ENCODE results near the gene RBMS3. TPM values are rescaled to one million over a fixed set of nuclear protein-coding genes. Genes with fewer than 3 reads are reported as not detected.

The RBMS3 gene
- total and polyA plus RNA-seq, 2 of the 8 experiments (the other 6 are each of a cell fraction or from before 2014, with no cell fraction given), result 3.7 to 6.9 TPM

GRCh38 chr3:29335438-29335837 lies 54.6 kb downstream of the RBMS3 start:
- Histone ChIP-seq H3K4me3 (ENCODE audit: extremely low read depth in 1 of 4, insufficient read depth in 2 of 4, low read depth in 3 of 4, low read length in 4 of 4) (no peak overlapping the region), H2BK20ac (ENCODE audit: low read length) (no peak overlapping the region), H3K4me2 (ENCODE audit: insufficient read depth in 1 of 2, low read depth in 2 of 2, low read length in 2 of 2) (no peak overlapping the region), H3K4me1 (replicated peaks in 1 of 4; ENCODE audit: control insufficient read depth in 3 of 4, insufficient read depth in 4 of 4, low read length in 3 of 4) (peaks cover 0 to 4% (median 1%) of the 10 kb centered on the region in 4 experiments; a peak in 2 of 7 replicates), H3K27ac (ENCODE audit: low read depth, low read length) (no peak overlapping the region), H3K27me3 (replicated peaks in 1 of 4; ENCODE audit: control insufficient read depth in 3 of 4, extremely low read depth in 1 of 4, insufficient read depth in 3 of 4, low read length in 3 of 4) (no peaks in the 10 kb centered on the region), H4K5ac (ENCODE audit: insufficient read length, low read depth, low read length) (no peak overlapping the region), H3K9ac (replicated peaks in 1 of 4; ENCODE audit: extremely low read depth in 1 of 4, low read depth in 3 of 4, low read length in 3 of 4) (no peak overlapping the region), H3K23ac (ENCODE audit: insufficient read length) (no peak overlapping the region), H3K9me3 (ENCODE audit: insufficient read depth in 2 of 2, low read depth in 1 of 2, low read length in 1 of 2) (no peaks in the 10 kb centered on the region), H2AK5ac (ENCODE audit: low read depth, low read length) (no peak overlapping the region), H4K91ac (replicated peaks; ENCODE audit: insufficient read length, low read length) (no peak overlapping the region), H3K79me1 (ENCODE audit: low read depth, low read length) (no peaks in the 10 kb centered on the region), H3K23me2 (ENCODE audit: low read depth, low read length) (no peaks in the 10 kb centered on the region), H3K36me3 (ENCODE audit: control insufficient read depth in 2 of 4, insufficient read depth in 4 of 4, low read length in 3 of 4) (no peaks in the 10 kb centered on the region), H3K4ac (replicated peaks; ENCODE audit: insufficient read length, low read depth, low read length) (no peak overlapping the region), H2BK15ac (ENCODE audit: low read length) (no peak overlapping the region), H3K79me2 (ENCODE audit: control insufficient read depth in 1 of 2, insufficient read depth in 2 of 2, low read length in 2 of 2) (no peaks in the 10 kb centered on the region), H4K20me1 (replicated peaks in 1 of 2; ENCODE audit: control insufficient read depth in 1 of 2, insufficient read depth in 2 of 2, low read length in 2 of 2) (no peaks in the 10 kb centered on the region), H3K14ac (ENCODE audit: insufficient read length) (no peak overlapping the region), H3K56ac (replicated peaks; ENCODE audit: insufficient read length, low read depth, low read length) (no peak overlapping the region), H4K8ac (ENCODE audit: extremely low read depth, insufficient read depth, low read length) (no peak overlapping the region), H2BK12ac (ENCODE audit: low read depth, low read length) (no peak overlapping the region), H3K18ac (ENCODE audit: extremely low read depth, low read length) (no peak overlapping the region), H2AFZ (ENCODE audit: low read length) (no peak overlapping the region), H2BK5ac (ENCODE audit: low read depth, low read length) (no peak overlapping the region), H2BK120ac (replicated peaks; ENCODE audit: low read depth, low read length) (no peak overlapping the region)
- no peak for FAIRE-seq
- ChIA-PET POLR2A (ENCODE audit: partially characterized antibody) (no interaction called here), CTCF (ENCODE audit: partially characterized antibody) (interaction anchor here (1.7 kb wide), 1 partner anchor 419 kb away, joined by 4 read pairs; no protein-coding TSS in a partner anchor)
- no peak for DNase-seq (ENCODE audit: low read depth in 1 of 2, low spot score in 2 of 2)
- WGBS, 2 experiments (ENCODE audit: extremely low coverage in 1 of 2, insufficient coverage in 1 of 2, insufficient read length in 1 of 2, insufficient replicate concordance in 2 of 2, low coverage in 1 of 2, low lambda C conversion rate in 2 of 2, missing lambda C conversion rate in 1 of 2), result 59% methylated on average over 6 of the region's 6 CpGs; no CpG with 5 or more reads in 1 of the 2 experiments
- TF ChIP-seq GABPA (IDR thresholded peaks at IDR 0.05; ENCODE audit: borderline replicate concordance, insufficient read depth, low read length) (no peak), RXRA (IDR thresholded peaks at IDR 0.05; ENCODE audit: insufficient read depth, low read depth, low read length) (no peak), TEAD4 (IDR thresholded peaks at IDR 0.05; ENCODE audit: low read depth, low read length) (no peak), POU5F1 (IDR thresholded peaks at IDR 0.05; ENCODE audit: low read depth, low read length) (no peak), CTCF (IDR thresholded peaks at IDR 0.05; ENCODE audit: control extremely low read depth in 1 of 3, insufficient read depth in 1 of 3, low read depth in 1 of 3, low read length in 3 of 3) (no peak), GTF2F1 (IDR thresholded peaks at IDR 0.05; ENCODE audit: borderline replicate concordance, low read depth, low read length) (no peak), TAF1 (IDR thresholded peaks at IDR 0.05; ENCODE audit: low read depth, low read length) (no peak), NANOG (IDR thresholded peaks at IDR 0.05; ENCODE audit: insufficient read depth, low read depth, low read length, poor library complexity, severe bottlenecking) (no peak), KDM1A (IDR thresholded peaks at IDR 0.05; ENCODE audit: borderline replicate concordance, low read length) (no peak), SAP30 (IDR thresholded peaks at IDR 0.05; ENCODE audit: insufficient read depth, insufficient replicate concordance, low read length) (no peak), KDM4A (IDR thresholded peaks at IDR 0.05; ENCODE audit: low read depth, low read length, severe bottlenecking) (no peak)
